NB4 (cell line): Measurements from ENCODE around the gene CPA5.

Source experiments
- CTCF ChIP-seq: IDR thresholded peaks from one replicate; pipeline ENCODE4 v1.5.1; 2012; ENCODE audit warnings: low read depth, low read length
- MAX ChIP-seq: IDR thresholded peaks from 2 replicates; pipeline ENCODE4 v1.6.1; 2011; ENCODE audit warnings: low read depth, low read length
- MYC ChIP-seq: IDR thresholded peaks from 2 replicates; pipeline ENCODE4 v1.6.1; 2011; ENCODE audit warnings: low read depth, low read length
- POLR2A ChIP-seq: IDR thresholded peaks from 2 replicates; pipeline ENCODE4 v1.6.1; 2011; ENCODE audit warnings: mild to moderate bottlenecking; ENCODE audit not compliant: insufficient read length; ENCODE audit errors: extremely low read depth

- TF ChIP-seq CTCF (no peak), MAX (no peak), POLR2A (no peak), MYC (no peak)
Observed at GRCh38 chr7:130350945-130351790, 6.6 kb downstream of the CPA5 start.
